ENCODE data around the gene COL20A1.

COL20A1 gene

GRCh38 chr20:63315731-63316491 lies 22.9 kb downstream of the COL20A1 start:
- Histone ChIP-seq H3K4me3 (ENCODE audit: low read depth, low read length) (no peak overlapping the region), H3K14ac (ENCODE audit: low read length) (no peak overlapping the region)
- WGBS (ENCODE audit: extremely low coverage, insufficient coverage, insufficient read length): no CpG with 5 or more reads among the region's 31 CpGs

DNA sequence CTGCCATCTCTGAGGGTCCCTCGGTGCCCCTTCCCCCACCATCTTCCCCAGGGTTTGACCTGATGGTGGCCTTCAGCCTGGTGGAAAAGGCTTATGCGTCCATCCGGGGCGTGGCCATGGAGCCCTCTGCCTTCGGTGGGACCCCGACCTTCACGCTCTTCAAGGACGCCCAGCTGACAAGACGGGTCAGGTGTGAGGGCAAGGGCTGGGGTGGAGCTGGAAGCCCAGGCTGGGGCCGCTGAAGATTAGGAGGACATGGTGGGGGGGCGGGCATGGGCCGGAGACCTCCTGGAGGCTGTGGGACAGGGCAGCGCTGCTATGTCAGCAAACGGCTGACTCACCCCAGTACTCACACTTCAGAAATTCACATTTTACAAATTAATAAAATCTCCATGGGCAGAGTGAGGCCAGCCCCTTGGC lies 23.5 kb downstream of the COL20A1 start:
- no peak overlapping the region for H4K8ac ChIP-seq (ENCODE audit: low read depth, low read length)
- no peak for DNase-seq
- H3K4ac ChIP-seq (ENCODE audit: low read depth, low read length): no peak overlapping the region
- H4K12ac ChIP-seq (ENCODE audit: low read depth, low read length): no peak overlapping the region
- peaks cover 2% of the 10 kb centered on the region for H3K9me3 ChIP-seq (ENCODE audit: insufficient read depth, low read depth, low read length)
- no peaks in the 10 kb centered on the region for H3K27me3 ChIP-seq (ENCODE audit: insufficient read depth, low read length)
- no peak overlapping the region for H4K91ac ChIP-seq (ENCODE audit: low read depth, low read length)
- no peak overlapping the region for H2BK5ac ChIP-seq (ENCODE audit: low read depth, low read length, poor library complexity)
- no peak overlapping the region for H3K27ac ChIP-seq (ENCODE audit: low read depth, low read length)
- no peak overlapping the region for H2AFZ ChIP-seq (ENCODE audit: insufficient read depth, low read length, poor library complexity)
- H3K9ac ChIP-seq (ENCODE audit: low read length): no peak overlapping the region
- no CpG with 5 or more reads among the region's 14 CpGs for WGBS (ENCODE audit: extremely low coverage, insufficient coverage, insufficient read length)
- H2BK120ac ChIP-seq (ENCODE audit: insufficient read depth, low read length, poor library complexity): no peak overlapping the region
- H3K14ac ChIP-seq (ENCODE audit: low read length): no peak overlapping the region
- H3K79me2 ChIP-seq (ENCODE audit: control insufficient read depth, insufficient read depth, low read length, poor library complexity): no peaks in the 10 kb centered on the region
- H3K36me3 ChIP-seq (ENCODE audit: control insufficient read depth in 1 of 2, insufficient read depth in 2 of 2, low read length in 2 of 2): no peaks in the 10 kb centered on the region
- no peak overlapping the region for H3K4me3 ChIP-seq (ENCODE audit: low read depth, low read length)
- H3K4me2 ChIP-seq (ENCODE audit: low read length): no peak overlapping the region
- no peak overlapping the region for H3K23ac ChIP-seq (ENCODE audit: low read length)
- no peaks in the 10 kb centered on the region for H3K4me1 ChIP-seq (ENCODE audit: control insufficient read depth in 1 of 2, insufficient read depth in 2 of 2, low read length in 2 of 2)
- H3K18ac ChIP-seq (ENCODE audit: low read length): no peak overlapping the region
- H2AK5ac ChIP-seq (ENCODE audit: low read length): no peak overlapping the region
- no peak overlapping the region for H2BK12ac ChIP-seq (ENCODE audit: low read length)
- no peaks in the 10 kb centered on the region for H3K79me1 ChIP-seq (ENCODE audit: low read length)

More at GRCh38 chr20:63315731-63316491, 22.9 kb downstream of the COL20A1 start:
- Histone ChIP-seq H3K36me3 (ENCODE audit: control insufficient read depth in 1 of 2, insufficient read depth in 2 of 2, low read length in 2 of 2) (no peaks in the 10 kb centered on the region), H4K12ac (ENCODE audit: low read depth, low read length) (no peak overlapping the region), H2AFZ (ENCODE audit: insufficient read depth, low read length, poor library complexity) (no peak overlapping the region), H3K18ac (ENCODE audit: low read length) (no peak overlapping the region), H3K9me3 (ENCODE audit: insufficient read depth, low read depth, low read length) (peaks cover 2% of the 10 kb centered on the region), H2AK5ac (ENCODE audit: low read length) (no peak overlapping the region), H3K79me2 (ENCODE audit: control insufficient read depth, insufficient read depth, low read length, poor library complexity) (no peaks in the 10 kb centered on the region), H3K4me1 (ENCODE audit: control insufficient read depth in 1 of 2, insufficient read depth in 2 of 2, low read length in 2 of 2) (no peaks in the 10 kb centered on the region), H3K27ac (ENCODE audit: low read depth, low read length) (no peak overlapping the region), H3K23ac (ENCODE audit: low read length) (no peak overlapping the region), H2BK5ac (ENCODE audit: low read depth, low read length, poor library complexity) (no peak overlapping the region), H2BK120ac (ENCODE audit: insufficient read depth, low read length, poor library complexity) (no peak overlapping the region), H3K4ac (ENCODE audit: low read depth, low read length) (no peak overlapping the region), H3K27me3 (ENCODE audit: insufficient read depth, low read length) (no peaks in the 10 kb centered on the region), H4K91ac (ENCODE audit: low read depth, low read length) (no peak overlapping the region), H2BK12ac (ENCODE audit: low read length) (no peak overlapping the region), H3K79me1 (ENCODE audit: low read length) (no peaks in the 10 kb centered on the region), H4K8ac (ENCODE audit: low read depth, low read length) (no peak overlapping the region), H3K9ac (ENCODE audit: low read length) (no peak overlapping the region), H3K4me2 (ENCODE audit: low read length) (no peak overlapping the region)
- no peak for DNase-seq

GRCh38 chr20:63317061-63317460 lies 24.1 kb downstream of the COL20A1 start:
- Histone ChIP-seq H3K18ac (ENCODE audit: low read length) (no peak overlapping the region), H3K4me2 (ENCODE audit: low read length) (no peak overlapping the region), H4K8ac (ENCODE audit: low read depth, low read length) (no peak overlapping the region), H3K27me3 (ENCODE audit: insufficient read depth, low read length) (no peaks in the 10 kb centered on the region), H4K12ac (ENCODE audit: low read depth, low read length) (no peak overlapping the region), H2AFZ (ENCODE audit: insufficient read depth, low read length, poor library complexity) (no peak overlapping the region), H3K4me1 (ENCODE audit: control insufficient read depth in 1 of 2, insufficient read depth in 2 of 2, low read length in 2 of 2) (no peaks in the 10 kb centered on the region), H4K91ac (ENCODE audit: low read depth, low read length) (no peak overlapping the region), H3K14ac (ENCODE audit: low read length) (no peak overlapping the region), H3K36me3 (ENCODE audit: control insufficient read depth in 1 of 2, insufficient read depth in 2 of 2, low read length in 2 of 2) (no peaks in the 10 kb centered on the region), H2BK120ac (ENCODE audit: insufficient read depth, low read length, poor library complexity) (no peak overlapping the region), H3K4me3 (ENCODE audit: low read depth, low read length) (no peak overlapping the region), H3K27ac (ENCODE audit: low read depth, low read length) (no peak overlapping the region), H3K23ac (ENCODE audit: low read length) (no peak overlapping the region), H3K79me1 (ENCODE audit: low read length) (no peaks in the 10 kb centered on the region), H2AK5ac (ENCODE audit: low read length) (no peak overlapping the region), H3K9me3 (ENCODE audit: insufficient read depth, low read depth, low read length) (peaks cover 2% of the 10 kb centered on the region), H2BK12ac (ENCODE audit: low read length) (no peak overlapping the region), H2BK5ac (ENCODE audit: low read depth, low read length, poor library complexity) (no peak overlapping the region), H3K9ac (ENCODE audit: low read length) (no peak overlapping the region), H3K79me2 (ENCODE audit: control insufficient read depth, insufficient read depth, low read length, poor library complexity) (no peaks in the 10 kb centered on the region), H3K4ac (ENCODE audit: low read depth, low read length) (no peak overlapping the region)
- no CpG with 5 or more reads among the region's 6 CpGs for WGBS (ENCODE audit: extremely low coverage, insufficient coverage, insufficient read length)
- DNase-seq: no peak

DNA sequence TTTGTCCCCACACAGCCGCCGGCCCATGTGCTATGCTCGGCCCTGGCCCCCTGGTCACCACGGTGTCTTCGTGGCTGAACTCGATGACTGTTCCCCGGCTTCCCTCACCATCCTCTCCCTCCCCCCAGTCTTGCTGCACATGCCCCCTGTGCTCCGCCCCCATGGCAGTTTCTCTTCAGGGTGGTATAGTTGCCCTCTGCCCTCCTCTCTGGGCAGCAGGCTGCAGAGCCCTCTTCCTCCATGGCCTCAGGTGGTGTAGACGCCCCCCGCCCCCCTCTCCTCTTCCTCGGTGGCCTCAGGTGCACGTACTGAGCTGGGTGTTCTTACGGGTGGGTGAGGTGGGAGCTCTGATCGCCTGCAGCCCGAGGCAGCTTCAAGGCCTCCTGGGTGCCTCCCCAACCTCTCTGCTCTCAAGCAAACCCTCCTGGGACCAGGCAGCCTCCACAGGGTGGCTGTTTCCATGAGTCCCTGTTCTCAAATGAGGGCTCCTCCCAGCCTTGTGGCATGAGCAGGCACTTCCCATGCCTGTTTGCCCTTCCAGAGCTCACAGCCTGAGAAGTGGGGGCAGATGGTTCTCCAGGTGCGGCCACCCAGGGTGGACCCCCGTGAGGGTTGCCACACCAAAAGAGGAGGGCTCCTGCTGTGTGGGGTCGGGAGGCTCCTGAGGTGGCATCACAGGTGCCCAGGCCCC lies 24.8 kb downstream of the COL20A1 start:
- Histone ChIP-seq H3K27me3 (ENCODE audit: insufficient read depth, low read length) (no peaks in the 10 kb centered on the region), H4K12ac (ENCODE audit: low read depth, low read length) (no peak overlapping the region), H3K27ac (ENCODE audit: low read depth, low read length) (no peak overlapping the region), H3K79me2 (ENCODE audit: control insufficient read depth, insufficient read depth, low read length, poor library complexity) (no peaks in the 10 kb centered on the region), H3K4ac (ENCODE audit: low read depth, low read length) (no peak overlapping the region), H4K8ac (ENCODE audit: low read depth, low read length) (no peak overlapping the region), H3K9ac (ENCODE audit: low read length) (no peak overlapping the region), H4K91ac (ENCODE audit: low read depth, low read length) (no peak overlapping the region), H3K4me3 (ENCODE audit: low read depth, low read length) (no peak overlapping the region), H3K23ac (ENCODE audit: low read length) (no peak overlapping the region), H2BK120ac (ENCODE audit: insufficient read depth, low read length, poor library complexity) (no peak overlapping the region), H3K18ac (ENCODE audit: low read length) (no peak overlapping the region), H3K4me2 (ENCODE audit: low read length) (no peak overlapping the region), H3K4me1 (ENCODE audit: control insufficient read depth in 1 of 2, insufficient read depth in 2 of 2, low read length in 2 of 2) (no peaks in the 10 kb centered on the region), H3K36me3 (ENCODE audit: control insufficient read depth in 1 of 2, insufficient read depth in 2 of 2, low read length in 2 of 2) (no peaks in the 10 kb centered on the region), H2BK12ac (ENCODE audit: low read length) (no peak overlapping the region), H3K14ac (ENCODE audit: low read length) (no peak overlapping the region), H3K9me3 (ENCODE audit: insufficient read depth, low read depth, low read length) (peaks cover 2% of the 10 kb centered on the region), H3K79me1 (ENCODE audit: low read length) (no peaks in the 10 kb centered on the region), H2BK5ac (ENCODE audit: low read depth, low read length, poor library complexity) (no peak overlapping the region), H2AFZ (ENCODE audit: insufficient read depth, low read length, poor library complexity) (no peak overlapping the region), H2AK5ac (ENCODE audit: low read length) (no peak overlapping the region)
- no CpG with 5 or more reads among the region's 18 CpGs for WGBS (ENCODE audit: extremely low coverage, insufficient coverage, insufficient read length)
- no peak for DNase-seq

Measured in trophoblast cell (in vitro differentiated cells and primary cell).